HL-60 (cell line): Measurements from ENCODE around the gene C2orf80.

ENCODE experiments used
- GABPA ChIP-seq: IDR thresholded peaks from 2 replicates; pipeline ENCODE4 v1.6.1; 2012; ENCODE audit warnings: low read depth
- TF ChIP-seq, protein P1 (sequence below): IDR thresholded peaks from 2 replicates; pipeline ENCODE4 v1.6.1; 2012; ENCODE audit warnings: low read depth; ENCODE audit not compliant: insufficient replicate concordance
- TF ChIP-seq, protein P2 (sequence below): IDR thresholded peaks from one replicate; pipeline ENCODE4 v1.5.1; 2011; ENCODE audit warnings: low read length, control low read depth, inconsistent platforms; ENCODE audit not compliant: insufficient read depth

- TF ChIP-seq, protein P1, sequence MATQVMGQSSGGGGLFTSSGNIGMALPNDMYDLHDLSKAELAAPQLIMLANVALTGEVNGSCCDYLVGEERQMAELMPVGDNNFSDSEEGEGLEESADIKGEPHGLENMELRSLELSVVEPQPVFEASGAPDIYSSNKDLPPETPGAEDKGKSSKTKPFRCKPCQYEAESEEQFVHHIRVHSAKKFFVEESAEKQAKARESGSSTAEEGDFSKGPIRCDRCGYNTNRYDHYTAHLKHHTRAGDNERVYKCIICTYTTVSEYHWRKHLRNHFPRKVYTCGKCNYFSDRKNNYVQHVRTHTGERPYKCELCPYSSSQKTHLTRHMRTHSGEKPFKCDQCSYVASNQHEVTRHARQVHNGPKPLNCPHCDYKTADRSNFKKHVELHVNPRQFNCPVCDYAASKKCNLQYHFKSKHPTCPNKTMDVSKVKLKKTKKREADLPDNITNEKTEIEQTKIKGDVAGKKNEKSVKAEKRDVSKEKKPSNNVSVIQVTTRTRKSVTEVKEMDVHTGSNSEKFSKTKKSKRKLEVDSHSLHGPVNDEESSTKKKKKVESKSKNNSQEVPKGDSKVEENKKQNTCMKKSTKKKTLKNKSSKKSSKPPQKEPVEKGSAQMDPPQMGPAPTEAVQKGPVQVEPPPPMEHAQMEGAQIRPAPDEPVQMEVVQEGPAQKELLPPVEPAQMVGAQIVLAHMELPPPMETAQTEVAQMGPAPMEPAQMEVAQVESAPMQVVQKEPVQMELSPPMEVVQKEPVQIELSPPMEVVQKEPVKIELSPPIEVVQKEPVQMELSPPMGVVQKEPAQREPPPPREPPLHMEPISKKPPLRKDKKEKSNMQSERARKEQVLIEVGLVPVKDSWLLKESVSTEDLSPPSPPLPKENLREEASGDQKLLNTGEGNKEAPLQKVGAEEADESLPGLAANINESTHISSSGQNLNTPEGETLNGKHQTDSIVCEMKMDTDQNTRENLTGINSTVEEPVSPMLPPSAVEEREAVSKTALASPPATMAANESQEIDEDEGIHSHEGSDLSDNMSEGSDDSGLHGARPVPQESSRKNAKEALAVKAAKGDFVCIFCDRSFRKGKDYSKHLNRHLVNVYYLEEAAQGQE = no peak
- TF ChIP-seq, protein P2, sequence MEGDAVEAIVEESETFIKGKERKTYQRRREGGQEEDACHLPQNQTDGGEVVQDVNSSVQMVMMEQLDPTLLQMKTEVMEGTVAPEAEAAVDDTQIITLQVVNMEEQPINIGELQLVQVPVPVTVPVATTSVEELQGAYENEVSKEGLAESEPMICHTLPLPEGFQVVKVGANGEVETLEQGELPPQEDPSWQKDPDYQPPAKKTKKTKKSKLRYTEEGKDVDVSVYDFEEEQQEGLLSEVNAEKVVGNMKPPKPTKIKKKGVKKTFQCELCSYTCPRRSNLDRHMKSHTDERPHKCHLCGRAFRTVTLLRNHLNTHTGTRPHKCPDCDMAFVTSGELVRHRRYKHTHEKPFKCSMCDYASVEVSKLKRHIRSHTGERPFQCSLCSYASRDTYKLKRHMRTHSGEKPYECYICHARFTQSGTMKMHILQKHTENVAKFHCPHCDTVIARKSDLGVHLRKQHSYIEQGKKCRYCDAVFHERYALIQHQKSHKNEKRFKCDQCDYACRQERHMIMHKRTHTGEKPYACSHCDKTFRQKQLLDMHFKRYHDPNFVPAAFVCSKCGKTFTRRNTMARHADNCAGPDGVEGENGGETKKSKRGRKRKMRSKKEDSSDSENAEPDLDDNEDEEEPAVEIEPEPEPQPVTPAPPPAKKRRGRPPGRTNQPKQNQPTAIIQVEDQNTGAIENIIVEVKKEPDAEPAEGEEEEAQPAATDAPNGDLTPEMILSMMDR = no peak
- no peak for TF ChIP-seq GABPA
Observed at GRCh38 chr2:208186465-208186864, 3.4 kb downstream of the C2orf80 start.
